Left forelimb (tissue), 1 donor: ENCODE data around the gene BCL2A1.
"Not testable (repeated sequence)": the region's sequence is repeated elsewhere in the genome, so short reads cannot be mapped to it uniquely, and the experiment has no call there.

ENCODE experiments used
- DNase-seq: peaks from one replicate; pipeline ENCODE4 v3.0.0-alpha.2; 2018; ENCODE audit warnings: low spot score

Gene BCL2A1

GRCh38 chr15:79970624-79971434, at the start of gene BCL2A1:
BCL2A1 (minus strand) TSS chr15:79971196; CDS start chr15:79971119, 77 bp downstream.
- DNase-seq: no peak

DNA sequence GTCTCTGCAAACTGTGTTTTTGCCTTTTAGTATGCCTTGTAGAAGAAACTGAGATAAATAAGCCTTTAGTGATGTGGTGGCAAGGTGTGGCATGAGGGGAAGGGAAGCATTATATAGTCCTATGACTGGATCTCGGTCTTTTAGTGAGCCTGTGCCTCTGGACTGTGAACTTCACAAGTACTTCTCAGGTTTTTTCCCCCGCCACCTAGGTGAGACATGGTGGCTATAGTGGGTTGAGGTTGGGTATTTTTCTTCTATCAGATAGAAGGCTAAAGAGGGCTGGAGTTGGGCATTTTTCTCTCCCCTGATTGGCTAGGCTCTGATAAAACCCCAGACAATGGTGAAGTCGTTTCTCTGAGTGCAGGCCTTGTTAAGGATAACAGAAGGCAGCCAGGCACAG, 49.7 kb upstream of the BCL2A1 start:
- no peak for DNase-seq

DNA sequence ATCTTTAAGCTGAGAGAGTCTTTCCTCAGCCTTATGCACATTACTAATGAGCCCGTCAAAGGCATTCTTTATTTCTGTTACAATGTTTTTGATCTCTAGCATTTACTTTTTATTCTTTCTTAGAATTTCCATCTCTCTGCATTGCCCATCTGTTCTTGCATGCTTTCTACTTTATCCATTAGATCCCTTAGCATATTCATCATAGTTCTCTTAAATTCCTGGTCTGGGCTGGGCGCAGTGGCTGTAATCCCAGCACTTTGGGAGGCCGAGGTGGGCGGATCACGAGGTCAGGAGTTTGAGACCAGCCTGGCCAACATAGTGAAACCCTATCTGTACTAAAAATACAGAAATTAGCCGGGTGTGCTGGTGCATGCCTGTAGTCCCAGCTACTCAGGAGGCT, 49.2 kb upstream of the BCL2A1 start:
- DNase-seq: not testable (repeated sequence)

- DNase-seq: no peak
Observed at GRCh38 chr15:80019168-80019745, 48.3 kb upstream of the BCL2A1 start.

DNA sequence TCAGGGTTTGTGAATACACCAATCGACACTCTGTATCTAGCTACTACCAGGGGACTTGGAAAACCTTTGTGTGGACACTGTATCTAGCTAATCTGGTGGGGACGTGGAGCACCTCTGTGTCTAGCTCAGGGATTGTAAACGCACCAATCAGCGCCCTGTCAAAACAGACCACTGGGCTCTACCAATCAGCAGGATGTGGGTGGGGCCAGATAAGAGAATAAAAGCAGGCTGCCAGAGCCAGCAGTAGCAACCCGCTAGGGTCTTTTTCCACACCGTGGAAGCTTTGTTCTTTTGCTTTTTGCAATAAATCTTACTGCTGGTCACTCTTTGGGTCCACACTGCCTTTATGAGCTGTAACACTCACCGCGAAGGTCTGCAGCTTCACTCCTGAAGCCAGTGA, 46.1 kb upstream of the BCL2A1 start:
- not testable (repeated sequence) for DNase-seq

DNA sequence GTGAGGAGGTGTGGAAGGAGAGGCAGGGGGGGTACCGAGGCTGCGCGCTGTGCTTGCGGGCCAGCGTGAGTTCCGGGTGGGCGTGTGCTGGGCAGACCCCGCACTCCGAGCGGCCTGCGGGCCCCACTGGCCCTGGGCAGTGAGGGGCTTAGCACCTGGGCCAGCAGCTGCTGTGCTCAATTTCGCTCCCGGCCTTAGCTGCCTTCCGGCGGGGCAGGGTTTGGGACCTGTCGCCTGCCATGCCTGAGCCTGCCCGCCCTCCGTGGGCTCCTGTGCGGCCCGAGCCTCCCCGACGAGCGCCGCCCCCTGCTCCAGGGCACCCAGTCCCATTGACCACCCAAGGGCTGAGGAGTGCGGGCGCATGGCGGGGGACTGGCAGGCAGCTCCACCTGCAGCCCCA, 45.5 kb upstream of the BCL2A1 start:
- DNase-seq: not testable (repeated sequence)

DNA sequence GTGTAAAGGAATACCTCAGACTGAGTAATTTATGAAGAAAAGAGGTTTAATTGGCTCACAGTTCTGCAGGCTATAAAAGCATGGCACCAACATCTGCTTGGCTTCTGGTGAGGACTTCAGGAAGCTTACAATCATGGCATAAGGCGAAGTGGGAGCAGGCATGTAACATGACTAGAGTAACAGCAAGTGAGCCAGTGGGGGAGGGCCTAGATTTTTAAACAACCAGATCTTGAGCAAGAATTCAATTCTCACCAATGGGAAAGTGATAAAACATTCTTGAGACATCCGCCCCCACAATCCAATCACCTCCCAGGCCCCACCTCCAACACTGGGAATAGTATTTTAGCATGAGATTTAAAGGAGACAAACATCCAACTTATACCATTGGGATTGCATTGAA, 44.2 kb upstream of the BCL2A1 start:
- DNase-seq: no peak

GRCh38 chr15:80014186-80014585, 43.2 kb upstream of the BCL2A1 start:
- DNase-seq: not testable (repeated sequence)

DNA sequence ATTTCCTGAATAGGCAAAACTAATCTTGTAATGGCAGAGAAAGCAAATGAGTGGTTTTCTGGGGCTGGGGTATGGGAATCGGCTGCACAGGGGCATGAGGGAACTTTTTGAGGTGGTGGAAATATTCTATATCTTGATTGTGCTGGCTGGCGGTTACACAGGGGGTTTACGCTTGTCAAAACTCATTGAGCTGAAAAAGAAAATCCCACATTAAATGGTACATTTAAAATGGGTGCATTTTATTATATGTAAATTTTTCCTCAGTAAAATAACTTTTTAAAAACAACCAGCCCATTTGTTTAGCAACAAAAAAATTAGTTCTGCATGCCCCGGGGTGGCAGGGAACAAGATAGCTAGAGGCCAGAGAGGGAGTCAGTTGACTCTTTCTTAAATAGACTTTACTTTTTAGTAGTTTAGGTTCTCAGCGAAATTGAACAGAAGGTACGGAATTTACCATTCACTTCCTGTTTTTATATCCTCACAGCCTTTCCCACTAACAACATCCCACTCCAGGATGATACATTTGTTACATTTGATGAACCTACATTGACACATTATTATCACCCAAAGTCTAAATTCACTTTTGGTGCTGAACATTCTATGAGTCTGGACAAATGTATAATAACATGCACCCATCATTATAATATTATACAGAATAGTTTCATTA, 41.2 kb upstream of the BCL2A1 start:
- DNase-seq: no peak

DNA sequence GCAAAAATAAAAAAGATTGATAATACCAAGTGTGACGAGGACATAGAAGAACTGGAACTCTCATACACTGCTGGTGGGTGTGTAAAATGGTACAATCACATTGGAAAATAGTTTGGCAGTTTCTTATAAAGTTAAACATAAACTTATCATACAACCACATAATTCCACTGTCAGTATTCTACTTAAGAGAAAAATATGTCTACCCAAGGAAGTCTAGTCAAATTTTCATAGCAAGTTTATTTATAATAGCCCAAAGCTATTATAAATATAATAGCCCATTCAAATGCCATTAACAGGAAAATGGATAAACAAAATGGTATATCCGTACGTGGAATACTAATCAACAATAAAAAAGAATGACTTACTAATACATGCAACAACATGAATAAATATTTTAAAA, 40.6 kb upstream of the BCL2A1 start:
- no peak for DNase-seq

DNA sequence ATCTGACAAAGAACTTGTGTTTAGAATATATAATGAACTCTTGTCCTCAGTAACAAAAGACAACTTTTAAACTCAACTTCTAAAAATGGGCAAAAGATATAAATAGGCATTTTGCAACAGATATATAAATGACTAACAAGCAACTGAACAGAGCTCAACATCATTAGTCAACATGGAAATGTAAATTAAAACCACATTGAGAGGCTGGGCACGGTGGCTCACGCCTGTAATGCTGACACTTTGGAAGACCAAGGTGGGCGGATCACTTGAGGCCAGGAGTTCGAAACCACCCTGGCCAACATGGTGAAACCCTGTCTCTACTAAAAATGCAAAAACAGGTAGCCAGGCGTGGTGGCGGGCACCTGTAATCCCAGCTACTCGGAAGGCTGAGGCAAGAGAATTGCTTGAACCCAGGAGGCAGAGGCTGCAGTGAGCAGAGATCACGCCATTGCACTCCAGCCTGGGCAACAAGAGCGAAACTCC, 40.1 kb upstream of the BCL2A1 start:
- DNase-seq: not testable (repeated sequence)

DNA sequence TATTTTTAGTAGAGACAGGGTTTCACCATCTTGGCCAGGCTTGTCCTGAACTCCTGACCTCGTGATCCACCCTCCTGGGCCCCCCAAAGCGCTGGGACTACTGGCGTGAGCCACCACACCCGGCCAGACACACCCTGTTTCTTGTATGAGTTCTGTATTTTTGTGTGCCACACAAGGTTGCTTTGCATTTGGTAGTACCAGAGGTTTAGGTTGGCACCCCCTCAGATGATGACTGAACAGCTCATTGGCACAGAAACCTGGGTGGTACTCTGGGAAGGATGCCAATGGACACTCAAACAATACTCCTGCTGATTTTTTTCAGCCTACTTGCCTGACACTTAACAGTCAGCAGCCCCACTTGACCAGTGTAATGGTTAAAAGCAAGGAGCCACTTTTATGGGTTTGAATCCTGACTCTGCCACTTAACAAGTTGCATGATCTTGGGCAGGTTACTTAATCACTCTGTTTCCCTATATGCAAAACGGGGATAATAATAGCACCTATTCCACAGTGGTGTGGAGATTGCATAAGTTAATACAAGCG, 39.2 kb upstream of the BCL2A1 start:
- no peak for DNase-seq

DNA sequence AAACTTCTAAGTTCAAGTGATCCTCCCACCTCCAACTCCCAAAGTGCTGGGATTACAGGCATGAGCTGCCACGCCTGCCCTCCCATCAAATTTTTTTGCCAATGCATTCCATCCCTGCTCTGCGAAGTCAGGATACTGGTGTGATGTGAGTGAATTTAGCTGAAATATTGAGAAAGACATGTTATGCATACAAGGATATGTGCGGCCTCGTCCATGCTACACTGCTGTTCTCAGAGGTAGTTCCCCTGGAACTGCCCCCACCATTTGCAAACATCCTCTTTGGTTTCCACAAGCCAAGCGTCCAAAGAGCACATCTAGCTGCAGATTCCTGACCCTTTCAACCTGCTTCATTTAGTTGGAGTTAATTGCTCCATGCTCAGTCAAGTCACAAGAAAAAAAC, 36.5 kb upstream of the BCL2A1 start:
- DNase-seq: no peak

DNA sequence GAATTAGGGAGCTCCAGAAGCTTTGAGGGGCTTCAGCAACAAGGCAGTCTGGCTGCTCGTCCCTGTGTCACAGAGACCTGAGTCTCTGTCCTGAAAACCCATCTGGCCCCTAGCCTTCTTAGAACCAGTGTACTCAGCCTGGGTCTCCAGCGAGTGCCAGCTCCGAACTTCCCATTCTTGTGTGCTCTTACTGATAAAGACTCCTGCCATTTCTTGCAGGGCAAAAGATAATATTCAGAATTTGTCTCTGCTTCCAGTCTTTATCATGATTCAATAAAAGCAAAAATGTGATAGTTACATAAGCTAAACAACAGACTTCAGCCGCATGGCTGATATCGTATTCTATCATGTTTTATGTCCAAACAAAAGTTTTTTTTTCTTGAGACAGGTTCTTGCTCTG, 36.0 kb upstream of the BCL2A1 start:
- DNase-seq: no peak

DNA sequence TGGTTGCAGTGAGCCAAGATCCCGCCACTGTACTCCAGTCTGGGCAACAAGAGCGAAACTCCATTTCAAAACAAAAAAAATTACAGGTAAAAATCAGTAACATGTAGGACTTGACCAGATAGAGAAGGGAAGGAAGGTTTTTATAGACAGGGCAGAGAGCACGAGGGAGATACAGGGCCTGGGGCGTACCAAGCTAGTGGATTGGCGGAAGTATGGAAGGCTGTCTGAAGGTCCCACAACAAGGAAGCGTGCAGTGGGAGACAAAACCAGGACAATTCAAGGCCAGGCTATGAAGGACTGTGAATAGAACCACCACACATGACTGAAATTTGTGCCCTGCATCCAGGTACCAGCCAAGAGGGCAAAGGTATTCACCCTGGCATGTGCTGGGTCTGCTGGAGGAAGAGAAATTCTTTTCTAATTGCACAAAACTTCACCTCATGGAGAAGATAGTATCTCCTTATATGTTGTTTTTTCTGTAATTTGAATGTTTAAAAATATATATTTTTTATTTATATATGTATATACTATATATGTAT, 33.0 kb upstream of the BCL2A1 start:
- no peak for DNase-seq

DNA sequence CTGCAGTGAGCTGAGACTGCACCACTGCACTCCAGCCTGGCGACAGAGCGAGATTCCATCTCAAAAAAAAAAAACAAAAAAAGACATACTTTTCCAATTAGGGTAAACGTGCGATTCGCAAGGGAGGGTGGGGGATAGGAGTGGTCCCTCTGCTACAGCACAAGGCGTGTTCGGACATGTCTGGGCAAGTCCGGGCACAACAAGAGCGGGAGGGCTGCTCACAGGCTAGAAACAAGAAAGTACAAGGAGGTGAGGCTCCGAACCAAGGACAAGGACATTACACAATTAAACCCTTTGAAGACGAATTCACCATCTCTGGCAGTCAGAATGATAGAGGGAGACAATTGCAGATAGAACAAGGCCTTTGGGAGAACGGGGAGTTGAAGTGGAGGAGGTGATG, 32.2 kb upstream of the BCL2A1 start:
- DNase-seq: no peak

DNA sequence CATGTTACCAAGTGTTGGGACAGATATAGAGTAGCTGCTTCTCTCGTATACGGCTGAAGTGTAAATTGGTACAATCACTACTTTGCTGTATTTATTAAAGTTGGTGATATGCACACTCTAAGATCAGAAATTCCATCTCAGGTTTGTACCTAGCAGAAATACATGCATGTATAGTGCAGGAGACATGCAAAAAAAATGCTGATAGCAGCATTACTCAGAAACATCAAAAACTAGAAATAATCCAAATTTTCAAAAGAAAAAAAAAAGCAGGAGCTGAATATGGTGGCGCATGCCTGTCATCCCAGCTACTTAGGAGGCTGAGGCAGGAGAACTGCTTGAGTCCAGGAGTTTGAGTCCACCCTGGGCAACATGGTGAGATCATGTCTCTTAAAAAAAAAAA, 31.3 kb upstream of the BCL2A1 start:
- DNase-seq: no peak

GRCh38 chr15:79994615-79995014, 23.6 kb upstream of the BCL2A1 start:
- no peak for DNase-seq

GRCh38 chr15:79991826-79992225, 20.8 kb upstream of the BCL2A1 start:
- no peak for DNase-seq

- DNase-seq: no peak
Observed at GRCh38 chr15:79990997-79991334, 20.0 kb upstream of the BCL2A1 start.

GRCh38 chr15:79990280-79990996, 19.4 kb upstream of the BCL2A1 start:
- no peak for DNase-seq

DNA sequence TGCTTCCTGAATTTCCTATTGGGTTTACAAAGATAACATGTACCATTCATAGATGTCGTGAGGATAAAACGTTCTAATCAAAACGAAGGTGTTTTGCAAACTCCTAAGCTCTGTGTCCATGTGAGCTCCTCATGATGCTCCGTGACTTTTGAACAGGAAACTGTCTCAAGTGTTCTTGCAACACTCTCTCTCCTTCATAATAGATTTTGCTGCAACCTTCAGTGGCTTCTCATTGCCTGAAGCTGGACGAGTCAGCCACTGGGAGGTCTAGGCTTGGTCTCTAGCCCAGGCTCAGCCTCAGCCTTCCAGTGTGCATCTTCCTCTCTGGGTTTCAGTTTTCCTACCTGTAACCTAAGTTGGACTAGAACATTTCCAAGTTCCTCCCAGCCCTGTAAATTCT, 18.7 kb upstream of the BCL2A1 start:
- DNase-seq: no peak
